Esophagus squamous epithelium (tissue), 4 donors: Measurements from ENCODE around the gene PPP3CA.

Source experiments
- POLR2A ChIP-seq, 4 donors: fragments of 450-650 bp; IDR thresholded peaks; one replicate each; pipeline ENCODE4 v1.6.1; 2017; ENCODE audit warnings: antibody characterized with exemption in 4 of 4, mild to moderate bottlenecking in 4 of 4, moderate library complexity in 3 of 4
- TF ChIP-seq, protein P1 (sequence below), 6 experiments: fragments of 450-650 bp in 4 of 6; fragments of 200-600 bp in 2 of 6; sonication (generic) in 2 of 6; IDR thresholded peaks; one replicate each; pipeline ENCODE4 v1.5.1; 2016 to 2019; ENCODE audit warnings: antibody characterized with exemption in 6 of 6, mild to moderate bottlenecking in 4 of 6, moderate library complexity in 4 of 6

GRCh38 chr4:101285985-101286384, 61.3 kb downstream of the PPP3CA start:
- TF ChIP-seq, protein P1, sequence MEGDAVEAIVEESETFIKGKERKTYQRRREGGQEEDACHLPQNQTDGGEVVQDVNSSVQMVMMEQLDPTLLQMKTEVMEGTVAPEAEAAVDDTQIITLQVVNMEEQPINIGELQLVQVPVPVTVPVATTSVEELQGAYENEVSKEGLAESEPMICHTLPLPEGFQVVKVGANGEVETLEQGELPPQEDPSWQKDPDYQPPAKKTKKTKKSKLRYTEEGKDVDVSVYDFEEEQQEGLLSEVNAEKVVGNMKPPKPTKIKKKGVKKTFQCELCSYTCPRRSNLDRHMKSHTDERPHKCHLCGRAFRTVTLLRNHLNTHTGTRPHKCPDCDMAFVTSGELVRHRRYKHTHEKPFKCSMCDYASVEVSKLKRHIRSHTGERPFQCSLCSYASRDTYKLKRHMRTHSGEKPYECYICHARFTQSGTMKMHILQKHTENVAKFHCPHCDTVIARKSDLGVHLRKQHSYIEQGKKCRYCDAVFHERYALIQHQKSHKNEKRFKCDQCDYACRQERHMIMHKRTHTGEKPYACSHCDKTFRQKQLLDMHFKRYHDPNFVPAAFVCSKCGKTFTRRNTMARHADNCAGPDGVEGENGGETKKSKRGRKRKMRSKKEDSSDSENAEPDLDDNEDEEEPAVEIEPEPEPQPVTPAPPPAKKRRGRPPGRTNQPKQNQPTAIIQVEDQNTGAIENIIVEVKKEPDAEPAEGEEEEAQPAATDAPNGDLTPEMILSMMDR (IDR thresholded peaks at IDR 0.05) = no peak
- TF ChIP-seq POLR2A (IDR thresholded peaks at IDR 0.05) = no peak
